PC-9 (cell line): Measurements from ENCODE around the gene CRELD1. TPM values are rescaled to one million over a fixed set of nuclear protein-coding genes. Genes with fewer than 3 reads are reported as not detected.

Experiments
- BruUV-seq: library from RNA; stranded (reverse); fragments of 400-500 nt; replicated peaks from 2 replicates; lab custom pipeline; 2021; lab: Mats Ljungman, UMichigan
- CTCF ChIA-PET: fragments of 300-600 bp; sonication (Branson Sonifier 250); formaldehyde crosslinking; loops from one replicate; lab custom pipeline; 2022; ENCODE audit warnings: antibody characterized with exemption; lab: Charles Lee
- POLR2A ChIA-PET: fragments of 300-600 bp; sonication (Branson Sonifier 250); formaldehyde crosslinking; loops from one replicate; lab custom pipeline; 2022; ENCODE audit warnings: antibody characterized with exemption; ENCODE audit not compliant: unreplicated experiment; lab: Charles Lee
- DNase-seq, 2 experiments: peaks; one replicate each; pipeline versions ENCODE4 v3.0.0 to v3.0.0-alpha.2; 2015 to 2022; ENCODE audit warnings: mixed read lengths in 1 of 2
- H2AFZ ChIP-seq: fragments of 200-600 bp; sonication (generic); 2 replicates; pipeline ENCODE4 v1.8.1; 2017; ENCODE audit warnings: antibody characterized with exemption
- H3F3A ChIP-seq: fragments of 200-600 bp; sonication (generic); 2 replicates; pipeline ENCODE4 v1.8.1; 2017; ENCODE audit warnings: antibody characterized with exemption, mild to moderate bottlenecking, low read depth; ENCODE audit not compliant: insufficient read depth
- H3K27ac ChIP-seq: fragments of 200-600 bp; sonication (generic); 2 replicates; pipeline ENCODE4 v1.6.1; 2016; ENCODE audit warnings: mixed run types
- H3K27me3 ChIP-seq: fragments of 200-600 bp; sonication (generic); 2 replicates; pipeline ENCODE4 v1.6.1; 2016; ENCODE audit warnings: low read depth, mixed run types; ENCODE audit not compliant: insufficient read depth
- H3K36me3 ChIP-seq: fragments of 200-600 bp; sonication (generic); 2 replicates; pipeline ENCODE4 v1.6.1; 2016; ENCODE audit warnings: low read depth, mixed run types
- H3K4me1 ChIP-seq: fragments of 200-600 bp; sonication (generic); replicated peaks from 2 replicates; pipeline ENCODE4 v1.6.1; 2016; ENCODE audit warnings: mixed run types; ENCODE audit not compliant: insufficient read depth
- H3K4me2 ChIP-seq: fragments of 200-600 bp; sonication (generic); 2 replicates; pipeline ENCODE4 v1.6.1; 2017; ENCODE audit warnings: mixed run types
- H3K4me3 ChIP-seq: fragments of 200-600 bp; sonication (generic); 2 replicates; pipeline ENCODE4 v1.6.1; 2016; ENCODE audit warnings: mixed run types
- H3K79me2 ChIP-seq: fragments of 200-600 bp; sonication (generic); 2 replicates; pipeline ENCODE4 v1.6.1; 2017; ENCODE audit warnings: low read depth, mixed run types
- H3K9me2 ChIP-seq: fragments of 200-600 bp; sonication (generic); 2 replicates; pipeline ENCODE4 v1.8.1; 2017; ENCODE audit warnings: mild to moderate bottlenecking; ENCODE audit not compliant: insufficient read depth
- H3K9me3 ChIP-seq: fragments of 200-600 bp; sonication (generic); 2 replicates; pipeline ENCODE4 v1.8.1; 2016; ENCODE audit warnings: low read depth; ENCODE audit not compliant: insufficient read depth
- H4K20me1 ChIP-seq: fragments of 200-600 bp; sonication (generic); 2 replicates; pipeline ENCODE4 v1.8.1; 2017; ENCODE audit not compliant: insufficient read depth
- EZH2 ChIP-seq: fragments of 200-600 bp; sonication (generic); IDR thresholded peaks from 2 replicates; pipeline ENCODE4 v1.8.0; 2017; ENCODE audit warnings: antibody characterized with exemption, low read depth
- intact Hi-C: fragments of 100-400 bp; cut with micrococcal nuclease; formaldehyde crosslinking; loops from one replicate; pipeline ENCODE4 v1.10.0; 2022; ENCODE audit not compliant: unreplicated experiment
- total RNA-seq: library from RNA; stranded (reverse); gene quantifications from 2 replicates; pipeline ENCODE4 v1.2.3, GENCODE V29; 2021
- TF ChIP-seq, protein P1 (sequence below): fragments of 200-600 bp; sonication (generic); conservative IDR thresholded peaks from 2 replicates; pipeline ENCODE4 v1.6.1; 2017; ENCODE audit warnings: mixed run types, antibody characterized with exemption, mild to moderate bottlenecking, moderate library complexity

The CRELD1 gene
- total RNA-seq, 1 experiment from 2014 or later, result 30.7 TPM

DNA sequence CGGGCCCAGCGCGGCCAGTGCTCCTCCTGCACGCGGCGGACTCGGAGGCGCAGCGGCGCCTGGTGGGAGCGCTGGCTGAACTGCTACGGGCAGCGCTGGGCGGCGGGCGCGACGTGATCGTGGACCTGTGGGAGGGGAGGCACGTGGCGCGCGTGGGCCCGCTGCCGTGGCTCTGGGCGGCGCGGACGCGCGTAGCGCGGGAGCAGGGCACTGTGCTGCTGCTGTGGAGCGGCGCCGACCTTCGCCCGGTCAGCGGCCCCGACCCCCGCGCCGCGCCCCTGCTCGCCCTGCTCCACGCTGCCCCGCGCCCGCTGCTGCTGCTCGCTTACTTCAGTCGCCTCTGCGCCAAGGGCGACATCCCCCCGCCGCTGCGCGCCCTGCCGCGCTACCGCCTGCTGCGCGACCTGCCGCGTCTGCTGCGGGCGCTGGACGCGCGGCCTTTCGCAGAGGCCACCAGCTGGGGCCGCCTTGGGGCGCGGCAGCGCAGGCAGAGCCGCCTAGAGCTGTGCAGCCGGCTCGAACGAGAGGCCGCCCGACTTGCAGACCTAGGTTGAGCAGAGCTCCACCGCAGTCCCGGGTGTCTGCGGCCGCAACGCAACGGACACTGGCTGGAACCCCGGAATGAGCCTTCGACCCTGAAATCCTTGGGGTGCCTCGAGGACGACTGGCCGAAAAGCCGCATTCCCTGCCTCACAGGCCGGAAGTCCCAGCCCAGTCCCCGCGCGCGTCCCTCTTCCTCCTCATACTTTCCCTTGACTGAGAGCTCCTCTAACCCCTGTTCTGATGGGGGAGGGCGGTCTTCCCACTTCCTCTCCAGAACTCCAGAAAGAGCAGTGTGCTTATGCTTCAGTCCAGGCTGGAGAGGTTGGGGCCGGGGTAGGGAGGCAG, 18.1 kb upstream of the CRELD1 start:
- no peak for DNase-seq
- H3K27me3 ChIP-seq, result no peaks in the 10 kb centered on the region
- peaks cover 25% of the 10 kb centered on the region for H3F3A ChIP-seq
- H3K4me3 ChIP-seq, result no peak overlapping the region
- no peaks in the 10 kb centered on the region for H3K9me3 ChIP-seq
- H3K27ac ChIP-seq, result no peak overlapping the region
- TF ChIP-seq, protein P1, sequence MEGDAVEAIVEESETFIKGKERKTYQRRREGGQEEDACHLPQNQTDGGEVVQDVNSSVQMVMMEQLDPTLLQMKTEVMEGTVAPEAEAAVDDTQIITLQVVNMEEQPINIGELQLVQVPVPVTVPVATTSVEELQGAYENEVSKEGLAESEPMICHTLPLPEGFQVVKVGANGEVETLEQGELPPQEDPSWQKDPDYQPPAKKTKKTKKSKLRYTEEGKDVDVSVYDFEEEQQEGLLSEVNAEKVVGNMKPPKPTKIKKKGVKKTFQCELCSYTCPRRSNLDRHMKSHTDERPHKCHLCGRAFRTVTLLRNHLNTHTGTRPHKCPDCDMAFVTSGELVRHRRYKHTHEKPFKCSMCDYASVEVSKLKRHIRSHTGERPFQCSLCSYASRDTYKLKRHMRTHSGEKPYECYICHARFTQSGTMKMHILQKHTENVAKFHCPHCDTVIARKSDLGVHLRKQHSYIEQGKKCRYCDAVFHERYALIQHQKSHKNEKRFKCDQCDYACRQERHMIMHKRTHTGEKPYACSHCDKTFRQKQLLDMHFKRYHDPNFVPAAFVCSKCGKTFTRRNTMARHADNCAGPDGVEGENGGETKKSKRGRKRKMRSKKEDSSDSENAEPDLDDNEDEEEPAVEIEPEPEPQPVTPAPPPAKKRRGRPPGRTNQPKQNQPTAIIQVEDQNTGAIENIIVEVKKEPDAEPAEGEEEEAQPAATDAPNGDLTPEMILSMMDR, result no peak
- no peak for TF ChIP-seq EZH2
- no peaks in the 10 kb centered on the region for H3K9me2 ChIP-seq
- no peak overlapping the region for H2AFZ ChIP-seq
- no TSS peak for BruUV-seq
- no peaks in the 10 kb centered on the region for H4K20me1 ChIP-seq
- no peaks in the 10 kb centered on the region for H3K79me2 ChIP-seq
- no peaks in the 10 kb centered on the region for H3K36me3 ChIP-seq
- H3K4me2 ChIP-seq, result no peak overlapping the region
- ChIA-PET CTCF (interaction anchor here (0.6 kb wide), 1 partner anchor 16 kb away, joined by 9 read pairs; no protein-coding TSS in a partner anchor), POLR2A (interaction anchor here (0.5 kb wide), 1 partner anchor 32 kb away, joined by 9 read pairs; no protein-coding TSS in a partner anchor)
- H3K4me1 ChIP-seq, result peaks cover 55% of the 10 kb centered on the region
- intact Hi-C loops, result no loop called here

- no peaks in the 10 kb centered on the region for H3K9me2 ChIP-seq
- no peak for DNase-seq
- H3F3A ChIP-seq, result peaks cover 23% of the 10 kb centered on the region
- ChIA-PET CTCF (interaction anchor here (0.6 to 1.0 kb wide), 2 partner anchors 16 to 45 kb away, joined by 3 to 9 read pairs; no protein-coding TSS in a partner anchor), POLR2A (interaction anchor here (0.6 to 1.0 kb wide), 3 partner anchors 17 to 77 kb away, joined by 3 to 5 read pairs (median 4); partner anchors contain the start of genes CRELD1 and JAGN1)
- H3K79me2 ChIP-seq, result no peaks in the 10 kb centered on the region
- H3K36me3 ChIP-seq, result no peaks in the 10 kb centered on the region
- peak overlapping the region; percentile 95 for H3K4me2 ChIP-seq
- H2AFZ ChIP-seq, result no peak overlapping the region
- TF ChIP-seq EZH2, result no peak
- TF ChIP-seq, protein P1, result no peak
- intact Hi-C loops, result no loop called here
- H3K27ac ChIP-seq, result no peak overlapping the region
- BruUV-seq, result TSS peak; percentile 98
- no peaks in the 10 kb centered on the region for H3K9me3 ChIP-seq
- H4K20me1 ChIP-seq, result no peaks in the 10 kb centered on the region
- H3K27me3 ChIP-seq, result no peaks in the 10 kb centered on the region
- H3K4me3 ChIP-seq, result peak overlapping the region; percentile 70; the same call in 1 of the 2 replicates
- peaks cover 48% of the 10 kb centered on the region for H3K4me1 ChIP-seq
Observed at GRCh38 chr3:9916346-9916733, 17.3 kb upstream of the CRELD1 start.

GRCh38 chr3:9916734-9917680, 16.6 kb upstream of the CRELD1 start, which contains the start of gene IL17RC:
Gene IL17RC (plus strand): TSS chr3:9917098. CDS start chr3:9917316, 218 bp downstream.
- Histone ChIP-seq H4K20me1 (no peaks in the 10 kb centered on the region), H3K27me3 (no peaks in the 10 kb centered on the region), H3K36me3 (no peaks in the 10 kb centered on the region), H3K9me3 (no peaks in the 10 kb centered on the region), H3K4me2 (peak within 1 kb of the TSS; percentile 95), H3F3A (peaks cover 16% of the 10 kb centered on the region), H3K27ac (no peak within 1 kb of the TSS), H3K79me2 (no peaks in the 10 kb centered on the region), H2AFZ (peak within 1 kb of the TSS; percentile 77), H3K9me2 (no peaks in the 10 kb centered on the region), H3K4me3 (peak within 1 kb of the TSS; percentile 70), H3K4me1 (peaks cover 41% of the 10 kb centered on the region)
- intact Hi-C loops, result loop anchor here (1.0 kb wide), 1 partner anchor 16 kb away; the partner anchor contains the start of gene CRELD1
- BruUV-seq, result TSS peak; percentile 36
- DNase-seq, result peak; percentile 86 to 91
- ChIA-PET POLR2A (interaction anchor here (0.6 to 1.0 kb wide), 3 partner anchors 17 to 76 kb away, joined by 3 to 5 read pairs (median 4); partner anchors contain the start of genes CRELD1 and JAGN1), CTCF (interaction anchor here (1.0 kb wide), 1 partner anchor 46 kb away, joined by 3 read pairs; no protein-coding TSS in a partner anchor)
- TF ChIP-seq EZH2, result no peak
- TF ChIP-seq, protein P1, result no peak
